Mammary epithelial cell (primary cell): ENCODE results near the gene RBM45.

Experiments
- EZH2 ChIP-seq: IDR thresholded peaks from 2 replicates; pipeline ENCODE4 v1.6.1; 2012; ENCODE audit warnings: low read length, inconsistent platforms, borderline replicate concordance
- TF ChIP-seq, protein P1 (sequence below), 2 donors: IDR thresholded peaks in 1 of 2; conservative IDR thresholded peaks in 1 of 2; 2 replicates each; pipeline ENCODE4 v1.5.1; 2011 to 2012; ENCODE audit warnings: inconsistent platforms in 2 of 2, low read length in 2 of 2, mild to moderate bottlenecking in 2 of 2, control low read depth in 1 of 2, low read depth in 1 of 2; ENCODE audit not compliant: insufficient read depth in 1 of 2; ENCODE audit errors: extremely low read depth in 1 of 2

DNA sequence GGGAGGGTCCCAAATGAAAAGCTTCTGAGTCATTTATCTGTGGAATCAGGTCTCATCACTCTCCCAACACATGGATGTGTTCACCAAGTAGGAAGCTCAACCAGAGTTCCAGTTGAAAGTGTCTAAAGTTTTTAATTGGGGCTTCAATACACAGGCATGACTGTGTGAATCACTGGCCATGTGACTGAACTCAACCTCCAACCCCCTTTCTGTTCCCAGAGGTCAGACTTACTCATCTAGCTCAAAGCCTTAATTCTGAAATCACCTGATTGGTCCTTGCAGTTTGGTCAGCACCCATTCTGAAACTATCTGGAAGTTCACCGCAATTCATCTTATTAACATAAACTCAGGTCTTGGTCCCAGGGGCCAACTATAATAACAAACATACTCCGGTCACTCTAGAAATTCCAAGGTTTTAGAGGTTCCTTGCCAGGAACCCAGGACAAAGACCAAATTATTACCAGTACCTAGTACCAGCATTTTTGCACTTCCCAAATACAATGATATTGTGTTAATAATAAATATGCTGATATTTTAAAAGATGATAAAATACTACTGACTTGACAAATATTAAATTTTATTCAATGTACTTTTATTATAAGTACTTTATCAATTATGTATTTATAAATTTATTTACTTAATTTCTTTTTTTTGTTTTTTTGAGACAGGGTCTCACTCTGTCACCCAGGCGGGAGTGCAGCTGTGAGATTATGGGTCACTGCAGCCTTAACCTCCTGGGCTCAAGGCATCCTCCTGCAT lies 10.7 kb upstream of the RBM45 start:
- TF ChIP-seq, protein P1, sequence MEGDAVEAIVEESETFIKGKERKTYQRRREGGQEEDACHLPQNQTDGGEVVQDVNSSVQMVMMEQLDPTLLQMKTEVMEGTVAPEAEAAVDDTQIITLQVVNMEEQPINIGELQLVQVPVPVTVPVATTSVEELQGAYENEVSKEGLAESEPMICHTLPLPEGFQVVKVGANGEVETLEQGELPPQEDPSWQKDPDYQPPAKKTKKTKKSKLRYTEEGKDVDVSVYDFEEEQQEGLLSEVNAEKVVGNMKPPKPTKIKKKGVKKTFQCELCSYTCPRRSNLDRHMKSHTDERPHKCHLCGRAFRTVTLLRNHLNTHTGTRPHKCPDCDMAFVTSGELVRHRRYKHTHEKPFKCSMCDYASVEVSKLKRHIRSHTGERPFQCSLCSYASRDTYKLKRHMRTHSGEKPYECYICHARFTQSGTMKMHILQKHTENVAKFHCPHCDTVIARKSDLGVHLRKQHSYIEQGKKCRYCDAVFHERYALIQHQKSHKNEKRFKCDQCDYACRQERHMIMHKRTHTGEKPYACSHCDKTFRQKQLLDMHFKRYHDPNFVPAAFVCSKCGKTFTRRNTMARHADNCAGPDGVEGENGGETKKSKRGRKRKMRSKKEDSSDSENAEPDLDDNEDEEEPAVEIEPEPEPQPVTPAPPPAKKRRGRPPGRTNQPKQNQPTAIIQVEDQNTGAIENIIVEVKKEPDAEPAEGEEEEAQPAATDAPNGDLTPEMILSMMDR (conservative IDR thresholded peaks at IDR 0.05 in 1 of 2, IDR thresholded peaks at IDR 0.05 in 1 of 2; ENCODE audit: extremely low read depth in 1 of 2, insufficient read depth in 1 of 2, low read depth in 1 of 2, low read length in 2 of 2): no peak
- TF ChIP-seq EZH2: no peak
